HCT116 (cell line): ENCODE data around the gene MKNK1. TPM values are rescaled to one million over a fixed set of nuclear protein-coding genes. Genes with fewer than 3 reads are reported as not detected.

Experiments used
- ATAC-seq: fragments of 200-7000 bp; cut with Tn5 transposase; 2 replicates; pipeline ENCODE4 v1.9.1; 2020; ENCODE audit warnings: mild to moderate bottlenecking, moderate library complexity
- BruUV-seq: library from RNA; stranded (reverse); fragments of 400-500 nt; replicated peaks from 2 replicates; lab custom pipeline; 2021; lab: Mats Ljungman, UMichigan
- CTCF ChIA-PET: fragments of 300-600 bp; sonication (Branson Sonifier 250); formaldehyde crosslinking; loops from one replicate; lab custom pipeline; 2021; ENCODE audit warnings: antibody characterized with exemption; lab: Charles Lee
- POLR2A ChIA-PET: fragments of 300-600, 350-600 bp; sonication (Branson Sonifier 250); formaldehyde crosslinking; loops from one replicate; lab custom pipeline; 2021; ENCODE audit warnings: antibody characterized with exemption; lab: Charles Lee
- RAD21 ChIA-PET, 2 experiments: fragments of 300-600 bp; sonication (Branson Sonifier 250); formaldehyde crosslinking; loops; one replicate each; lab custom pipeline; 2023; ENCODE audit warnings: low total read pairs in 2 of 2; ENCODE audit not compliant: uncharacterized antibody in 2 of 2, unreplicated experiment in 2 of 2, low non-redundant PET in 1 of 2; lab: Charles Lee
- DNase-seq: peaks from one replicate; pipeline ENCODE4 v3.0.0-alpha.2; 2010; ENCODE audit warnings: low read depth, low spot score
- H2AFZ ChIP-seq: fragments of 200-600 bp; shearing (Covaris generic), sonication (generic); 2 replicates; pipeline ENCODE4 v1.6.1; 2017; ENCODE audit warnings: low read depth, mixed run types, mixed read lengths, antibody characterized with exemption, low read length; ENCODE audit not compliant: poor library complexity, severe bottlenecking
- H3K27ac ChIP-seq: 2 replicates; pipeline ENCODE4 v1.5.1; 2012; ENCODE audit warnings: low read depth, low read length
- H3K27me3 ChIP-seq: fragments of 200-600 bp; sonication (generic); 2 replicates; pipeline ENCODE4 v1.6.1; 2016; ENCODE audit warnings: mixed run types, low read length, mixed read lengths; ENCODE audit not compliant: insufficient read depth
- H3K36me3 ChIP-seq, 2 experiments: fragments of 200-500 bp in 1 of 2; fragments of 200-600 bp in 1 of 2; sonication (Bioruptor generic) in 1 of 2; sonication (generic) in 1 of 2; 2 replicates each; pipeline versions ENCODE4 v1.5.1 to v1.6.1; 2014 to 2016; ENCODE audit warnings: low read length in 2 of 2, inconsistent platforms in 1 of 2, mixed read lengths in 1 of 2, mixed run types in 1 of 2; ENCODE audit not compliant: insufficient read depth in 2 of 2, control insufficient read depth in 1 of 2
- H3K4me1 ChIP-seq, 2 experiments: fragments of 200-600 bp in 1 of 2; sonication (generic) in 1 of 2; 2 replicates each; pipeline versions ENCODE4 v1.5.1 to v1.6.1; 2012 to 2017; ENCODE audit warnings: low read length in 2 of 2, inconsistent platforms in 1 of 2, mild to moderate bottlenecking in 1 of 2, mixed read lengths in 1 of 2, mixed run types in 1 of 2, moderate library complexity in 1 of 2; ENCODE audit not compliant: insufficient read depth in 2 of 2, control insufficient read depth in 1 of 2
- H3K4me2 ChIP-seq: fragments of 200-600 bp; sonication (generic); 2 replicates; pipeline ENCODE4 v1.6.1; 2017; ENCODE audit warnings: mixed run types, low read length, mixed read lengths
- H3K4me3 ChIP-seq, 2 experiments: fragments of 200-600 bp in 1 of 2; sonication (generic) in 1 of 2; replicated peaks in 1 of 2; 2 replicates each; pipeline ENCODE4 v1.5.1; 2011 to 2016; ENCODE audit warnings: low read length in 2 of 2, control low read depth in 1 of 2, low read depth in 1 of 2, mild to moderate bottlenecking in 1 of 2, mixed read lengths in 1 of 2, mixed run types in 1 of 2
- H3K79me2 ChIP-seq: fragments of 200-600 bp; sonication (generic); 2 replicates; pipeline ENCODE4 v1.6.1; 2017; ENCODE audit warnings: mild to moderate bottlenecking, mixed run types, low read length, moderate library complexity, mixed read lengths; ENCODE audit not compliant: insufficient read depth
- H3K9ac ChIP-seq: fragments of 200-600 bp; sonication (generic); 2 replicates; pipeline ENCODE4 v1.6.1; 2016; ENCODE audit warnings: low read length, mixed read lengths
- H3K9me2 ChIP-seq: fragments of 200-600 bp; sonication (generic), shearing (Covaris generic); 2 replicates; pipeline ENCODE4 v1.6.1; 2017; ENCODE audit warnings: mixed run types, mild to moderate bottlenecking, moderate library complexity; ENCODE audit not compliant: insufficient read depth
- H3K9me3 ChIP-seq, 2 experiments: fragments of 200-500 bp in 1 of 2; fragments of 200-600 bp in 1 of 2; sonication (Bioruptor generic) in 1 of 2; sonication (generic) in 1 of 2; 2 replicates each; pipeline ENCODE4 v1.6.1; 2014 to 2017; ENCODE audit warnings: low read length in 2 of 2, mixed read lengths in 2 of 2, inconsistent platforms in 1 of 2, low read depth in 1 of 2, mild to moderate bottlenecking in 1 of 2, mixed run types in 1 of 2, moderate library complexity in 1 of 2; ENCODE audit not compliant: control insufficient read depth in 1 of 2, insufficient read depth in 1 of 2
- H4K20me1 ChIP-seq: fragments of 200-600 bp; sonication (generic), shearing (Covaris generic); 2 replicates; pipeline ENCODE4 v1.6.1; 2017; ENCODE audit warnings: mixed run types, mild to moderate bottlenecking, moderate library complexity; ENCODE audit not compliant: insufficient read depth
- CBX3 ChIP-seq: IDR thresholded peaks from 2 replicates; pipeline ENCODE4 v1.6.1; 2012; ENCODE audit warnings: low read depth
- CTCF ChIP-seq, 3 experiments: fragments of 200-600 bp in 1 of 3; sonication (generic) in 1 of 3; IDR thresholded peaks in 2 of 3; conservative IDR thresholded peaks in 1 of 3; 2 replicates each; pipeline ENCODE4 v1.5.1; 2012 to 2017; ENCODE audit warnings: low read depth in 2 of 3, low read length in 2 of 3, antibody characterized with exemption in 1 of 3, borderline replicate concordance in 1 of 3, control low read depth in 1 of 3, mild to moderate bottlenecking in 1 of 3, mixed read lengths in 1 of 3, mixed run types in 1 of 3, moderate library complexity in 1 of 3; ENCODE audit not compliant: insufficient read depth in 1 of 3
- EGR1 ChIP-seq: IDR thresholded peaks from 2 replicates; pipeline ENCODE4 v1.6.1; 2012; ENCODE audit warnings: low read depth
- EZH2 ChIP-seq: fragments of 200-600 bp; sonication (generic); IDR thresholded peaks from 2 replicates; pipeline ENCODE4 v1.6.1; 2017; ENCODE audit warnings: antibody characterized with exemption, mixed run types
- EZH2phosphoT487 ChIP-seq: fragments of 200-600 bp; IDR thresholded peaks from 2 replicates; pipeline ENCODE4 v1.6.1; 2018; ENCODE audit warnings: antibody characterized with exemption, borderline replicate concordance
- JUND ChIP-seq: IDR thresholded peaks from 2 replicates; pipeline ENCODE4 v1.6.1; 2012
- MAX ChIP-seq: IDR thresholded peaks from 2 replicates; pipeline ENCODE4 v1.6.1; 2012
- POLR2AphosphoS5 ChIP-seq: IDR thresholded peaks from 2 replicates; pipeline ENCODE4 v1.6.1; 2011; ENCODE audit warnings: mild to moderate bottlenecking, low read depth, low read length, moderate library complexity
- RAD21 ChIP-seq: IDR thresholded peaks from 2 replicates; pipeline ENCODE4 v1.6.1; 2012; ENCODE audit warnings: low read depth, mild to moderate bottlenecking
- REST ChIP-seq: IDR thresholded peaks from 2 replicates; pipeline ENCODE4 v1.6.1; 2012; ENCODE audit warnings: low read depth
- SP1 ChIP-seq: IDR thresholded peaks from 2 replicates; pipeline ENCODE4 v1.6.1; 2012; ENCODE audit warnings: low read depth
- SRF ChIP-seq: IDR thresholded peaks from 2 replicates; pipeline ENCODE4 v1.6.1; 2012; ENCODE audit warnings: low read depth
- TCF7L2 ChIP-seq: IDR thresholded peaks from 2 replicates; pipeline ENCODE4 v1.7.0; 2011; ENCODE audit warnings: borderline replicate concordance, inconsistent platforms; ENCODE audit not compliant: insufficient read depth, insufficient read length; ENCODE audit errors: extremely low read depth
- ZNF274 ChIP-seq: fragments of 200-500 bp; sonication (Bioruptor generic); IDR thresholded peaks from 2 replicates; pipeline ENCODE4 v1.6.1; 2014; ENCODE audit warnings: mild to moderate bottlenecking, low read depth, low read length, inconsistent platforms
- intact Hi-C: fragments of 100-400 bp; cut with micrococcal nuclease; formaldehyde crosslinking; loops from 2 replicates; pipeline ENCODE4 v1.10.0; 2022
- total RNA-seq: library from RNA; stranded (reverse); gene quantifications from one replicate; pipeline ENCODE4 v1.2.1, GENCODE V29; 2021; ENCODE audit not compliant: unreplicated experiment

The MKNK1 gene
- total RNA-seq, 1 experiment from 2014 or later = 30.9 TPM

GRCh38 chr1:46568461-46568891 lies 35.6 kb downstream of the MKNK1 start:
- Histone ChIP-seq H3K9me3 (no peaks in the 10 kb centered on the region), H3K27me3 (no peaks in the 10 kb centered on the region), H4K20me1 (no peaks in the 10 kb centered on the region), H3K36me3 (peaks cover 0 to 4% of the 10 kb centered on the region in 2 experiments; a peak in 1 of 4 replicates), H3K9me2 (no peaks in the 10 kb centered on the region), H3K9ac (no peak overlapping the region), H2AFZ (no peak overlapping the region), H3K4me3 (no peak overlapping the region), H3K4me1 (no peaks in the 10 kb centered on the region), H3K4me2 (no peak overlapping the region), H3K27ac (no peak overlapping the region), H3K79me2 (no peaks in the 10 kb centered on the region)
- intact Hi-C loops = no loop called here
- TF ChIP-seq CTCF (IDR thresholded peaks at IDR 0.05 in 2 of 3, conservative IDR thresholded peaks at IDR 0.05 in 1 of 3; ENCODE audit: borderline replicate concordance in 1 of 3, insufficient read depth in 1 of 3, low read depth in 2 of 3, low read length in 2 of 3) (no peak), TCF7L2 (no peak), CBX3 (no peak), JUND (no peak), EZH2phosphoT487 (no peak), EZH2 (no peak), POLR2AphosphoS5 (no peak), ZNF274 (no peak), SP1 (no peak), RAD21 (no peak), REST (no peak), EGR1 (no peak), SRF (no peak), MAX (no peak)
- ATAC-seq (no peak), DNase-seq (no peak)
- BruUV-seq = no TSS peak
- RAD21 ChIA-PET = no interaction called here
- POLR2A ChIA-PET = no interaction called here
- CTCF ChIA-PET = no interaction called here
